Dedifferentiated amniotic fluid mesenchymal stem cell (primary cell): ENCODE results near the gene MDM4.
"Not testable (repeated sequence)": the region's sequence is repeated elsewhere in the genome, so short reads cannot be mapped to it uniquely, and the experiment has no call there.

ENCODE experiments used
- DNase-seq: peaks from one replicate; pipeline ENCODE4 v3.0.0-alpha.2; 2016; ENCODE audit errors: extremely low spot score

MDM4 gene

GRCh38 chr1:204562075-204562990, 46.1 kb downstream of the MDM4 start:
- no peak for DNase-seq

GRCh38 chr1:204563307-204563706, 47.1 kb downstream of the MDM4 start:
- DNase-seq = no peak

- DNase-seq = no peak
Observed at GRCh38 chr1:204563780-204564179, 47.6 kb downstream of the MDM4 start.

- DNase-seq = no peak
Observed at GRCh38 chr1:204564835-204565234, 48.6 kb downstream of the MDM4 start.

GRCh38 chr1:204565617-204566582, 49.7 kb downstream of the MDM4 start:
- DNase-seq = peak; percentile 73

- no peak for DNase-seq
Observed at GRCh38 chr1:204566583-204566955, 50.4 kb downstream of the MDM4 start.

GRCh38 chr1:204567071-204567470, 50.9 kb downstream of the MDM4 start:
- no peak for DNase-seq

GRCh38 chr1:204568576-204569315, 52.5 kb downstream of the MDM4 start:
- DNase-seq = no peak

- DNase-seq = no peak
Observed at GRCh38 chr1:204569478-204569877, 53.3 kb downstream of the MDM4 start.

- DNase-seq = not testable (repeated sequence)
Observed at GRCh38 chr1:204570021-204570420, 53.8 kb downstream of the MDM4 start.

GRCh38 chr1:204571128-204571527, 54.9 kb downstream of the MDM4 start:
- no peak for DNase-seq

- DNase-seq = no peak
Observed at GRCh38 chr1:204571631-204572030, 55.4 kb downstream of the MDM4 start.

- no peak for DNase-seq
Observed at GRCh38 chr1:204572923-204573922, 57.0 kb downstream of the MDM4 start.

GRCh38 chr1:204574016-204574864, 58.0 kb downstream of the MDM4 start:
- no peak for DNase-seq

GRCh38 chr1:204574865-204575163, 58.6 kb downstream of the MDM4 start:
- no peak for DNase-seq

- no peak for DNase-seq
Observed at GRCh38 chr1:204575221-204576190, 59.3 kb downstream of the MDM4 start.

GRCh38 chr1:204576422-204576821, 60.2 kb downstream of the MDM4 start:
- no peak for DNase-seq

- DNase-seq = no peak
Observed at GRCh38 chr1:204577794-204578478, 61.7 kb downstream of the MDM4 start.
